HG03571 (cell line): Measurements from ENCODE around the gene FBLIM1.

Experiments used
- ATAC-seq: cut with Tn5 transposase; IDR thresholded peaks from one replicate; pipeline ENCODE4 v1.9.1; 2021; ENCODE audit not compliant: unreplicated experiment

The FBLIM1 gene

DNA sequence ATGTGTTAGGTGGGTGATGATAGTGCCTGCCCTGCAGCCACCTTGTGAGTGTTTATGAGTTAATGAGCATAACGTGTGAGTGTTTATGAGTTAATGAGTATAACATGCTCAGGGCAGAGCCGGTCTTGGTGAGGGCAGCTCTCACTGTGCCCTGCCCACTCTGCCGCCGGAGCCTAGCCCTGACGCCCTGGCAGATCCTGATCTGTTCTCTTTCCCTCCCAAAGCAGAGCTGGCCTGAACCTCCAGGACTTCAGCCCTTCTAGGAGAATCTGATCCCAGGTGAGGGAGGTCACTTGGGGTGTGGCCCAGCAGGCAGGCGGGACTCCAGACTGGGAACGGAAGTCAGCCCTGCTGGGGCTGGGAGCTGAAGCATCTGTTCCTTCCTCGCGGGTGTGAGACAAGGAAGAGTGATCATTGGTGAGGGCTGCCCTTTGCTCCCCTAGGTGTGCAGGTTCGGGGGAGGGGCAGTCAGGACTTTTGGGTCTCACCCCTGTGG is 5.7 kb downstream of the FBLIM1 start:
- no peak for ATAC-seq

DNA sequence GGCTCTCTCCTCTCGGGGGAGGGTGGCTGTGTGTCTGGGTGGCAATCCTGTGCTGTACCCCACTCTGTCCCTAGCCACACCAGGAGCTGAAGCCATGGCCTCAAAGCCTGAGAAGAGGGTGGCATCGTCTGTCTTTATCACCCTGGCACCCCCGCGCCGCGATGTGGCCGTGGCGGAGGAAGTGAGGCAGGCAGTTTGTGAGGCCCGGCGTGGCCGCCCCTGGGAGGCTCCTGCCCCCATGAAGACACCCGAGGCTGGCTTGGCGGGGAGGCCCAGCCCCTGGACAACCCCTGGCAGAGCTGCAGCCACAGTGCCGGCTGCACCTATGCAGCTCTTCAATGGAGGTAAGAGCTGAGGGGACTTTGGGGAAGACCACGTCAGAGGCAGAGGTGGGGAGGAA is 6.3 kb downstream of the FBLIM1 start:
- ATAC-seq = no peak

DNA sequence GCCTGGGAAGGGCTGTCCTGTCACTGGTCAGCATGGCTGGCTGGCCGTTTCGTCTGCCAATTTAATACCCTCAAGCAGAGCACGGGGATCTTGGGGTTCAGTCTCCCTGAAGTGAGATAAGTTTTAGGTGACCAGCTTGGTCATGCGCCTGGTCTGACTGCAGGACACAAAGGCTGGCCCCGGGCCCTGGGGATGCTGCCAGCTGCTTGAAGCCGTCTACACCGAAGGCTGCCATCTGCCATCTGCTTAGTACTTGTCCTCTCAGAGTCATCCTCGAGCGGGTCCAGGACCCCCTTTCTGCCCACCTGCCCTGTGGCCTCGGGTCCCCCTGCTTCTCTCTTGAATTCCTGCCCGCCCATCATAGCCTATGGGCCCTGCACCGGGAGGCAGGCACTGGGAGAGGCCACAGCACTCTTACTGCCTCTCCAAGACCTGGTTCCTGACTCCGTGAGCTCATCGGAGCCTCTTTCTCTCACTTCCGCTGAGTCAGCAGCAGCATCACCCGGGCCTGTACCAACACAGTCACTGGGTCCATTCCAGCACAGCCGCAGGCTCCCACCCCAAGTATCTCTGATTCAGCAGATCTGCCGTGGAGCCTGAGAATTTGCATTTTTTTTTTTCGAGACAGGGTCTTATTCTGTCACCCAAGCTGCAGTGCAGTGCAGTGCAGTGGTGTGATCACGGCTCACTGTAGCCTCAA is 7.0 kb downstream of the FBLIM1 start:
- ATAC-seq = no peak

DNA sequence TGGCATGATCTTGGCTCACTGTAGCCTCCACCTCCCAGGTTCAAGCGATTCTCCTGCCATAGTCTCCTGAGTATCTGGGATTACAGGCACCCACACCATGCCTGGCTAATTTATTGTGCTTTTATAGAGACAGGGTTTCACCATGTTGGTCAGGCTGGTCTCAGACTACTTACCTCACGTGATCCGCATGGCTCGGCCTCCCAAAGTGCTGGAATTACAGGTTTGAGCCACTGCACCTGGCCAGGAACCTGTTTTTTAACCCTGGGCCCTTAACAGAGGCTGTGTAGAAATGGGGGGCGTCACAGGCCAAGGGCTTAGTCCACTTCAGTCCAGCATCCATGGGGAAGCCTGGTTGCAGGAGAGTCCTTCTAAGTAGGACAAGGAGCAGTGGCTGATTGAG is 9.3 kb downstream of the FBLIM1 start:
- no peak for ATAC-seq

DNA sequence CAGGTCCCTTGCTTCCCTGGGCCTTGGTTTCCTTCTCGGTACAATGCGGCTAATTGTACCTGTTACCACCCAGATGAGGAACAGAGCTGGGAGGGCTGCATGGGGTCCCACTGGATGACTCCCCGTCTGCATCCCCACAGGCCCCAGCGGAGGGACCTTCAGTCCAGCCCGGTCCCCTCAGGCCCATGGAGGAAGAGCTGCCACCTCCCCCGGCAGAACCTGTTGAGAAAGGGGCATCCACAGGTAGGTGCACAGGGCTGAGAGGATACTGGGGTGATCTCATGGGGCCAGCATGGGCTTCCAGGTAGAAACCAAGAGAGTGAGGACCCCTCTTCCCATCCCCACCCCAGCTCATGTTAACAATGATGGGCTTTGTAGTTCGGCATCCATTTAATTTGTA is 9.8 kb downstream of the FBLIM1 start:
- no peak for ATAC-seq

DNA sequence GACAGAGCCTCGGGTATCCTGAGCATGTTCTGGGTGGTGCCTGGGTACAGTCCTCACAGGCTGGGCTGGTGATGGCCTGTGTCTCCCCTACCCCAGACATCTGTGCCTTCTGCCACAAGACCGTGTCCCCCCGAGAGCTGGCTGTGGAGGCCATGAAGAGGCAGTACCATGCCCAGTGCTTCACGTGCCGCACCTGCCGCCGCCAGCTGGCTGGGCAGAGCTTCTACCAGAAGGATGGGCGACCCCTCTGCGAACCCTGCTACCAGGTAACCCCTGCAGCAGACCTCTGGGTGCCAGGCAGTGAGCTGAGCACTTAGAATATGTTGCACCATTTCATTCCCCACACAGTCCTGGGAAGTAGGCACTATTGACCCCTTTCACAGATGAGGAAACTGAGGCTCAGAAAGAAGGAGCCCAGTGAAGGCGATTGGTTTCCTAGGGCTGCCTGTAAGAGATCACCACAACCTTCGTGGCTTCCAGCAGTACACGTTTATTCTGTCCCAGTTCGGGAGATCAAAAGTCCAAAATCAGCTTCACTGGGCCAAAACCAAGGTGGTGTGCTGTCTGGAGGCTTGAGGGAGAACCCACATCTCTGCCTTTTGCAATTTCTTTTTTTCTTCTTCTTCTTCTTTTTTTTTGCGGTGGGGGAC is 11.8 kb downstream of the FBLIM1 start:
- ATAC-seq = no peak

DNA sequence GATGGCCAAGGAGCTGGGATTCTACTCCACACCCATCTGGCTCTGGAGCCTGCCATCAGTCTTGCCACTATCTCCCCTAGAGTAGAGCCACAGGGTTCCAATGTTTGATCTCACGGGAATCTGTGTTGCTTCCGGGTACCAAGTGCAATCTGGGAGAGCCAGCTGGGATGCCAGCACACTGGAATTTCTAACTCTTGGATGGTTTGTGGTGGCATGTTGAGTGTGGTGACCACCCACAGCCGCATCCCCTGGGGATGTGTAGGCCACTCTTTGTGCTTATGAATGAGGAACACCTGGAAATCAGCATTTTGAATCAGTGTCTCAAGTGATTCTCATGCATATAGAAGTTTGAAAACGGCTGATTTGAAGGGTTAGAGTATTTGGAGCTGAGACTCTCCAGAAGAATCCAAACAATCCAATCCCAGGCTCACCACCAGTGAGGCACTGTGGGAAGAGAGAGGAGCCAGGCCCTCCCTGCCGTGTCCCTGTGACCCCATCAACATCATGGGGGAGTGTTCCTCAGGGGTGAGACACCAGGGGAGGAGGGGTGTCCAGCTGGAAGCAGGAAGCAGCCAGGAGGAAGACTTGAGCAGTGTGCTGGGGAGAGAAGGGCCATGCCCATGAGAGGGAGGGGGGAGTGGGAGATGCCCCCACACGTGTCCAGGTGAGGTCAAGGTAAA is 13.4 kb downstream of the FBLIM1 start:
- ATAC-seq = no peak

DNA sequence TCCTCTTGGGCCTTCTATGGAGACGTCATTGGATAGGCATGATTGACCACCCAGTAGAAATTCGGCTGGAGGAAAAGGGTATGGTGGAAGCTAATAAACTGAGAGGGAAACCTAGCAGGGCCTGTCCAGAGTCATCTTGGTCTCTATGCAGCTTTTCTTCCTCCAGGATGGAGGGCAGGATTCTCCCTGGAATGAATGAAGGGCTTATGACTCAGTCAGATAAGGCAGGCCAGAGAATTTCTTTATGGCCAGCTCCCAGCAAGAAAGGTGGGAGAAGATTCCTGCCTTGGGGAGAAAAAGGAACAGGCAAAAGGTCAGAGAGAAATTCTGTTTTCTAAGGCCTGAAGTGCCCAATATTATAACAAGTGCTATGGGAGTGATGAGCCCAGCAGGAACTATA is 17.1 kb downstream of the FBLIM1 start:
- no peak for ATAC-seq

DNA sequence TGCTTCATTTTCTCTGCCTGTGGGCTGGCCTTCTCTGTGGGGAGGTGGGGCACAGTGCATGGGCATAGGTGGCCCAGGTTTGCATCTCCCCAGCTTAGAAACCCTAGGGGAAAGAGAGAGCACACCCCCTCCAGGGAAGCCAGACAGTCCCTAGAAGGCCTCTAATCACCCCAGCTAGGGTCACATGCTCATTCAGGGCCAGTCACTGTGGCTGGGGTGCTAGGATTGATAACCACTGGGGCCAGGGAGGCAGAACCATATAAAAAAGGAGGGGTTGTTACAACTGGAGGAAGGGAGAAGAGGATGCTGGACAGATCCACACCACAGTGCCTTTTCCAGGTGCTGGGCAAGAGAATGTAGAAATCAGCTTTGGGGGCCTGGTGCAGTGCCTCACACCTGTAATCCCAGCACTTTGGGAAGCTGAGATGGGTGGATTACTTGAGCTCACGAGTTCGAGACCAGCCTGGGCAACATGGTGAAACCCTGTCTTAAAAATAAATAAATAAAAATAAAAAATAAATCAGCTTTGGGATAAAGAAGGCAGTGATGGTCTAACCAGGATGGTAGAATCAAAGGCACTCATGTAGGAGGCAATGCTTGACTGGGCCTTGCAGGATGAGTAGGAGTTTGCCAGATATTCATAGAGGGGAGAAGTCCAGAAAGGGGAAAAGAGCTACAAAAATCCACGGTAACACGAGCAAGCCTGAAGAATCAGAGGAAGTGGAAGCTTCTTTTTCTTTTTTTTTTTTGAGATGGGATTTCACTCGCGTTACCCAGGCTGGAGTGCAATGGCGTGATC is 19.5 kb downstream of the FBLIM1 start:
- ATAC-seq = no peak

DNA sequence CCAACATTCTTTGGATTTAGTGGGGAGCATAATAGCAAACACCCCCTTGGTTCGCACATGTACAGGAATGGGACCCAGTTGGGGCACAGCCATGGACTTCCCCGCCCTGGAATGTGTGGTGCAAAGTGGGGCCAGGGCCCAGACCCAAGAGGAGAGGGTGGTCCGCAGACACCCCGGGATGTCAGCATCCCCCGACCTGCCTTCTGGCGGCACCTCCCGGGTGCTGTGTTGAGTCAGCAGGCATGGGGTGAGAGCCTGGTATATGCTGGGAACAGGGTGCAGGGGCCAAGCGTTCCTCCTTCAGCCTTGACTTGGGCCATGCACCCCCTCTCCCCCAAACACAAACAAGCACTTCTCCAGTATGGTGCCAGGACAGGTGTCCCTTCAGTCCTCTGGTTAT is 27.1 kb downstream of the FBLIM1 start:
- ATAC-seq = no peak

DNA sequence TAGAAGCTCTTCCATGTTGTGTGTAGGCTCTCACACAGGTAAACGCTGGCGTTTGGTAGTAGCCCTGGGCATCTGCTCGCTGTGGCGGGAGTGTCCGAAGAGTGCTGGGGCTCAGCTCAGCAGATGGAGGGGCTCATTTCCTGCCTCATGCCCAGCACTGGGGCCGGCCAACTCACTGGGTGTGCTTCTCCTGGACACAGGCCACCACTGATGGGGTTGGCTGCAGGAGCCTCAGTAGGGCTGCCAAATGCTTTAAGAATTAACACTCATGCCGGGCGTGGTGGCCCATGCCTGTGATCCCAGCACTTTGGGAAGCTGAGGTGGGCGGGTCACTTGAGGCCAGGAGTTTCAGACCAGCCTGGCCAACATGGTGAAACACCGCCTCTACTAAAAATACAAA is 28.0 kb downstream of the FBLIM1 start:
- ATAC-seq = no peak

DNA sequence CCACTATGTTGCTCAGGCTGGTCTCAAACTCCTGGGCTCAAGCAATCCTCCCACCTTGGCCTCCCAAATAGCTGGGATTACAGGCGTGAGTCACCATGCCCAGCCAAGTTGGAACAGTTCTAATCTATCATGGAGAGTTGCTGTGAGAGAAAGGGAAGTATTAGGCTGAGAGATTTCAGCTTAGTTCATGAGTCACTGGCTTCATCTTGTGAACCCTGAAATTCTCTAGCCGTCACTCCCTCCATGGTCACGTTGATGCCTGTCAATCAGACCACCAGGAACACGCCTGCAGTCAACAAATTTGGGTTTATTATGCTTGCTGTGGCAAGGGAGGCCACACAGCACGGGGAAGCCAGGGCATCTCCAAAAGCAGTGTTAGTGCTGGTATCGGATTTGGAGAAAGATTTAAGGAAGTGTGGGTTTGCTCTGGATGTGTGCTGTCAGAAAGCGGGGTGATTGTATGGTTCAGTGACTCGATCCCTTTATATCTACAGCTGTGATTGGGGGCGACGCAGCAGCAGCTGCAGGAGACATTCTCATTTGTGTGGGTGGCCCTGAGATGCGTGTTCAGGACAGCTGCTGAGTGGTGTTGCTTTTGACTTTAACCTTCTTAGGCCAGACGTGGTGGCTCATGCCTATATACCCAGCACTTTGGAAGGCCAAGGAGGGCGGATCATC is 30.2 kb downstream of the FBLIM1 start:
- ATAC-seq = no peak

DNA sequence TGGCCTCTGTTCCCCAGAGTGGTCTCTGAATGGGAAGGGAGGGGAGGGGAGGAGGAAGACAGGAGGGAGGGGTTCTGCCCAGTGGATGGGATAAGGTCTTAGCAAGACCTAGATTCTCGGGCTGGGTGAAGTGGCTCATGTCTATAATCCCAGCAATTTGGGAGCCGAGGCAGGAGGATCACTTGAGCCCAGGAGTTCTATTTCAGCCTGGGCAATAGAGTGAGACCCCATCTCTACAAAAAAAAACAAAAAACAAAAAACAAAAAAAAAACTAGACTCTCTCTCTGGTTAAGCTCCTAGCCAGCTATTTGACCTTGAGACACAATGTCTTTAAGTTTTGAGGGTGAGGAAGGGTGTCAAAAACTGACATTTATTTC is 37.5 kb downstream of the FBLIM1 start:
- no peak for ATAC-seq

DNA sequence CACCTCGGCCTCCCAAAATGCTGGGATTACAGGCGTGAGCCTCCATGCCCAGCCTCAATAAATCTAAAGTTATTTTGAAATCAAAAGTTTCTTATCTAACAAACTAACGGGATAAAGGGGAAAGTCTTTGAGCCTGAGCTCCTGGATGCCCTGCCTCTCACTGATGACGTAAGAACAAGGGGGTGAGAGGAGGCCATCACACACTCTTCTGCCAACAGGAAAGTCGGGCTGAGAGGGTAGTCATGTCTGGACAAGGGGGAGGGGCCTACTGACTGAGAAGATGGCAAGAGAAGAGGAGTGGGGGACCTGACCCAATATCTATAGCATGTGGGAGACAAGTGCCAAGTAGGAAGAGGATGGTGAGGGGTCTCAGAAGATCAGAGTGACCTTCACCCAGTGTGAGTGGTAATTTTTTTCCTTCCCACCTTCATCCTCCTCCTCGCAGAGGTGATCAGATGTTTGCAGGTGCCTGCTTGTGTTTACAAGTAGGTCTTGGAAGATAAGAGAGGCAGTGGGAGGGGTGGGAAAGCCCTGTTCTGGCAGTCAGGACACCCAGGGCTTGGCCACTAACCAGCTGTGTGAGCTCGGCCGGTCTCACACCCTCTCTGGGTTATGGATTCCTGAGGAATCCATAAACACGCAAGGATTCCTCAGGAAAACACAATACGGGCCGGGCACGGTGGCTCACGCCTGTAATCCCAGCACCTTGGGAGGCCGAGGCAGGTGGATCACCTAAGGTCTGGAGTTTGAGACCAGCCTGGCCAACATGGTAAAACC is 39.2 kb downstream of the FBLIM1 start:
- ATAC-seq = no peak

DNA sequence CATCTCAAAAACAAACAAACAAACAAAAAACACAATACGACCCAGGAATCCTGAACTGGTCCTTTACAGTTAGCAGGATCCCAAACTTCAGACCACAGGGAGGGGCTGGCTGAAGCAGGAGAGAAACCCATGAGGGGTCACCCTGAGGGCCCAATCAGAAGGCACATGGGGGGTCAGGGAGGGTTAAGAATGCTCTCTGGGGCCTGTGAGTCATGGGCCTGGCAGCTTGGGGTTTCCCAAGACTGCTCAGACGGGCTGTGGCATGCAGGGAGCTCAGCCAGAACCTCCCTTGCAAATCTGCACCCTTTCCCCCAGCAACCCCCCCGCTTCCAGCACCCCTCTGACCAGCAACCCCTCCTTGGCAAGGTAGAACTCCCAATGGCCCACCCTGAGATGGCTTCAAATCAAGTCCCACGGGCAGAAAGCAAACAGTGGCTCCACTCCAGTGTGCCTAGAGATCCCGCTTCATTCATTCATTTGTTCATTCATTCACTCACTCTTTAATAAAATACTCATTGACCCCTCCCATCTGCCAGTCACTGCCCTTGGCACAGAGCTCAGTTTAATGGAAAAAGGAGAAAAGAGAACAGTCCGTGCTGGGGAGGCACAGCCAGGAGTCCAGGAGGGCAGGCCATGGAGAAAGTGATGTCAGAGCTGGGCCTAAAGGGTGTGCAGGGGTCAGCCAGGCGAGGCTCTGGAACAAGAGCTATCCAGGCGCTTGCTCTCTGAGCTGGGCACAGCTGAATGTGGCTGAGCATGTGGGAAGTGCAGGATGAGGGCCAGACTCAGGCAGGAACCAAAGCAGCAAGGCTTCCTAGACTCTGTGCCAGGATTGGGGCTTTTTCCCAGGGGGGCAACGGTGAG is 40.6 kb downstream of the FBLIM1 start:
- no peak for ATAC-seq

DNA sequence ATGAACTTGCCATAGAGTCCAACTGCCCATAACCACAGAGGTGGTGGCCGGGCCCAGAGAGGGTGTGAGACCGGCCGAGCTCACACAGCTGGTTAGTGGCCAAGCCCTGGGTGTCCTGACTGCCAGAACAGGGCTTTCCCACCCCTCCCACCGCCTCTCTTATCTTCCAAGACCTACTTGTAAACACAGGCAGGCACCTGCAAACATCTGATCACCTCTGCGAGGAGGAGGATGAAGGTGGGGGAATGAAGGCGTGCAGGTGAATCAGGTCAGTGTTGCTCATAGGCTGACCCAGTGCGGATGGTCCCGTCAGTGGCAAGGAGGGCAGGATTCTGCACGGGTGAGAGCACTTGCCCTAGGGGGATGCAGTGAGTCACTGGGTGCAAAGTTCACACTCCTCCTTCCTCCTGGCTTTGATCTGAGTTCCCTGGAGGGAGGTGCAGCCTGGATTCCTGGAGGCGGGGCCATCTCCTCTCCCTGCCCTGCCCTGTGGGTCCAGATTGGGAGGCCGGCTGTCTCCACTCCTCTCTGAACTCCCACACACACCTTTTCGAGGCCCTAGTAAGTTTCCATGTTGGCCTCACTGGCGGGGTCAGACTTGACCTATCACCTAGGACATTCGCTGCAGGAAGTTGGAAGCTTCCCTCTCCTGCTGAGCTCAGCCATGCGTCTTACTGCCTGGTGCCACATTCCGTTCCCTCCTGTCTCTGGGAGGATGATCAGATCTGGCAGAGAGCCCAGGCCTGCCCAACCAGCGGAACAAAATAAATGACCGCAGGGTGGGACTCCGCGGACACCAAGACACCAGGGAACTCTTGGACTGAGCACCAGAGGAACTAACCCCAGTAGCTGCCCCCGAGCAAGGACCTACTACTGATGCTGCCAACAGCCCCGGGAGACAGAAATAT is 41.6 kb downstream of the FBLIM1 start:
- no peak for ATAC-seq

DNA sequence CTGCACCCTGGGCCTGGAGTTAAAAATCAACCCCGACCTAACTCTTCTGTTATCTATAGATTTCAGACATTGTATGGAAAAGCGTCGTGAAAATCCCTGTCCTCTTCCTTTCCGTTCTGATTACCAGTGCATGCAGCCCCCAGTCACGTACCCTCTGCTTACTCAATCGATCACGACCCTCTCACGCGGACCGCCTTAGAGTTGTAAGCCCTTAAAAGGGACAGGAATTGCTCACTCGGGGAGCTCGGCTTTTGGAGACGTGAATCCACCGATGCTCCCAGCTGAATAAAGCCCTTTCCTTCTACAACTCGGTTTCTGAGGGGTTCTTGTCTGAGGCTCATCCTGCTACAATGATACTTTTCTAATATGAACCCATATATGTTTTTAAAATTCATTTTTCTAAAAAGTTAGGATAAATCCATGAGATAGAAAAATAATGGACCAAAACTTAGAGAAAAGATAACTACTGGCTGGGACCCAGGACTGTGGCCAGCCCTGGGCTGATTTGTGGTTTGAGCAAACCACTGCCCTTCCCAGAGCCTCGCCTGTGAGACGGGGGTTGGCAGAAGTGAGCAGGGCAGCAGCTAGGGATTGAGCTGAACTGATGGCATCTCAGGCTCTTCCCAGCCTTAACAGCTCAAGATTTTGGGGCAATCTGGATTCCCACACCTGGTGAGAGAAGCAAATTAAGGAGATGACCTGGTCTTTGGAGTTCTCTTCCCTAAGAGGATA is 43.8 kb downstream of the FBLIM1 start:
- no peak for ATAC-seq

DNA sequence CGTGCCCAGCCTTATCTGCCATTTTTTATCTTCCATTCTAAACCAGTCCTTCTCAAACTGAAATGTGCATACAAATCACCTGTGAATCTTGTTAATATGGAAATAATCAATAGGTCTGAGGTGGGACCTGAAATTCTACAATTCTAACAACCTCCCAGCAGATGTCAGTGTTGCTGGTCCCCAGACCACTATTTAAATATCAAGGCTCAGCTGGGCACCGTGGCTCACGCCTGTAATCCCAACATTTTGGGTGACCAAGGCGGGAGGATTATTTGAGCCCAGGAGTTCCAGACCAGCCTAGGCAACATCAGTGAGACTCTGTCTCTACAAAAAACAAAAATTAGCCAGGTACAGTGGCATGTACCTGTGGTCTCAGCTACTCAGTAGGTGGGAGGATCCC is 44.8 kb downstream of the FBLIM1 start:
- no peak for ATAC-seq
